ENCODE results near the gene LRRC47.

DNA sequence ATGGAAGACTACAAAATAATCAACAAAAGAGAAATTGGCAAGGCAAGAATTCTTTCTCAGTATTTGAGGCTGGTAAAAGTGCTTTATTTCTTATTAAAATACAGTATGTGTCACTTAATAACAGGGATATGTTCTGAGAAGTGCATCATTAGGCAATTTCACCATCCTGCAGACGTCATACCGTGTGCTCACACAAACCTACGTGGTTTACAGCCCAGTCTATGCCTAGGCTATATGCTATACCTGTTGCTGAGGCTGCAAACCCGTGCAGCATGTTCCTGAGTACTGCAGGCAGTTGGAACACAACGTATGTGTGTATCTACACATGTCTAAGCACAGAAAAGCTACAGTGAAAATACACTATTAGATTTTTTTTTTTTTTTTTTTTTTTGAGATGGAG, 46.8 kb downstream of the LRRC47 start:
- no peak for TF ChIP-seq CTCF (IDR thresholded peaks at IDR 0.05; ENCODE audit: low read depth, low read length, poor library complexity, severe bottlenecking)
- TF ChIP-seq EZH2phosphoT487 (IDR thresholded peaks at IDR 0.05; ENCODE audit: borderline replicate concordance, low read length): no peak

All from DOHH2 (cell line).